Neural crest cell (in vitro differentiated cells): ENCODE results near the gene KLHL14. TPM values are rescaled to one million over a fixed set of nuclear protein-coding genes. Genes with fewer than 3 reads are reported as not detected.

Experiments
- DNase-seq: peaks from one replicate; pipeline ENCODE4 v3.0.0; 2021; ENCODE audit warnings: low read depth, mixed read lengths, low spot score
- H3K27ac Mint-ChIP-seq: one replicate; pipeline ENCODE4 v1.8.0; 2021; ENCODE audit warnings: mild to moderate bottlenecking, mixed read lengths; ENCODE audit not compliant: unreplicated experiment
- H3K27me3 Mint-ChIP-seq: 2 replicates; pipeline ENCODE4 v1.8.0; 2021; ENCODE audit warnings: low read depth, mild to moderate bottlenecking, mixed read lengths
- H3K36me3 Mint-ChIP-seq: 2 replicates; pipeline ENCODE4 v1.8.0; 2021; ENCODE audit warnings: low read depth, mild to moderate bottlenecking, mixed read lengths
- H3K4me1 Mint-ChIP-seq: 2 replicates; pipeline ENCODE4 v1.8.0; 2021; ENCODE audit warnings: mixed read lengths
- H3K4me3 Mint-ChIP-seq: one replicate; pipeline ENCODE4 v1.8.0; 2021; ENCODE audit warnings: mild to moderate bottlenecking, mixed read lengths
- H3K9me3 Mint-ChIP-seq: 2 replicates; pipeline ENCODE4 v1.8.0; 2021; ENCODE audit warnings: mixed read lengths
- CTCF ChIP-seq: fragments of 200-600 bp; sonication (generic); conservative IDR thresholded peaks from 2 replicates; pipeline ENCODE4 v1.5.0; 2021; ENCODE audit warnings: antibody characterized with exemption, mild to moderate bottlenecking
- total RNA-seq: library from RNA; stranded (reverse); gene quantifications from 2 replicates; pipeline ENCODE4 v1.2.1, GENCODE V29; 2021

The KLHL14 gene
- total RNA-seq, 1 donor from 2014 or later = 2.2 TPM

- Mint-ChIP-seq H3K36me3 (no peaks in the 10 kb centered on the region), H3K27ac (no peak overlapping the region), H3K4me1 (no peaks in the 10 kb centered on the region), H3K9me3 (no peaks in the 10 kb centered on the region), H3K27me3 (no peaks in the 10 kb centered on the region), H3K4me3 (no peak overlapping the region)
- no peak for TF ChIP-seq CTCF
- DNase-seq = no peak
Observed at GRCh38 chr18:32698153-32698552, 74.7 kb downstream of the KLHL14 start.

GRCh38 chr18:32696376-32696775 is 76.4 kb downstream of the KLHL14 start:
- no peak overlapping the region for H3K27ac Mint-ChIP-seq
- no peak overlapping the region for H3K4me3 Mint-ChIP-seq
- no peaks in the 10 kb centered on the region for H3K9me3 Mint-ChIP-seq
- no peak for TF ChIP-seq CTCF
- H3K36me3 Mint-ChIP-seq = no peaks in the 10 kb centered on the region
- DNase-seq = no peak
- H3K4me1 Mint-ChIP-seq = no peaks in the 10 kb centered on the region
- H3K27me3 Mint-ChIP-seq = no peaks in the 10 kb centered on the region

- TF ChIP-seq CTCF = no peak
- H3K36me3 Mint-ChIP-seq = no peaks in the 10 kb centered on the region
- no peaks in the 10 kb centered on the region for H3K4me1 Mint-ChIP-seq
- no peak overlapping the region for H3K4me3 Mint-ChIP-seq
- DNase-seq = no peak
- H3K27me3 Mint-ChIP-seq = no peaks in the 10 kb centered on the region
- no peaks in the 10 kb centered on the region for H3K9me3 Mint-ChIP-seq
- H3K27ac Mint-ChIP-seq = no peak overlapping the region
Observed at GRCh38 chr18:32695534-32695933, 77.3 kb downstream of the KLHL14 start.

GRCh38 chr18:32688821-32689220 is 84.0 kb downstream of the KLHL14 start:
- no peaks in the 10 kb centered on the region for H3K27me3 Mint-ChIP-seq
- H3K36me3 Mint-ChIP-seq = no peaks in the 10 kb centered on the region
- H3K9me3 Mint-ChIP-seq = no peaks in the 10 kb centered on the region
- H3K4me1 Mint-ChIP-seq = no peaks in the 10 kb centered on the region
- H3K4me3 Mint-ChIP-seq = no peak overlapping the region
- no peak overlapping the region for H3K27ac Mint-ChIP-seq
- TF ChIP-seq CTCF = no peak
- DNase-seq = no peak

- Mint-ChIP-seq H3K27ac (no peak overlapping the region), H3K4me1 (no peaks in the 10 kb centered on the region), H3K9me3 (no peaks in the 10 kb centered on the region), H3K36me3 (no peaks in the 10 kb centered on the region), H3K27me3 (no peaks in the 10 kb centered on the region), H3K4me3 (no peak overlapping the region)
- DNase-seq = no peak
- TF ChIP-seq CTCF = no peak
Observed at GRCh38 chr18:32684940-32685339, 87.9 kb downstream of the KLHL14 start.

GRCh38 chr18:32684096-32684495 is 88.7 kb downstream of the KLHL14 start:
- no peaks in the 10 kb centered on the region for H3K36me3 Mint-ChIP-seq
- no peak for DNase-seq
- H3K27me3 Mint-ChIP-seq = no peaks in the 10 kb centered on the region
- H3K27ac Mint-ChIP-seq = no peak overlapping the region
- no peaks in the 10 kb centered on the region for H3K9me3 Mint-ChIP-seq
- no peak overlapping the region for H3K4me3 Mint-ChIP-seq
- H3K4me1 Mint-ChIP-seq = no peaks in the 10 kb centered on the region
- no peak for TF ChIP-seq CTCF
